D721Med (cell line): ENCODE results near the gene CTNNA2.

Source experiments
- DNase-seq: peaks from one replicate; pipeline ENCODE4 v3.0.0; 2011; ENCODE audit warnings: low spot score; ENCODE audit not compliant: insufficient read length
- FAIRE-seq: peaks from 2 replicates; lab custom pipeline; 2011; peaks lifted over from hg19 to GRCh38; lab: Jason Lieb, UNC
- TF ChIP-seq, protein P1 (sequence below): IDR thresholded peaks from 2 replicates; pipeline ENCODE4 v1.5.1; 2012; ENCODE audit warnings: mild to moderate bottlenecking, control low read depth; ENCODE audit not compliant: insufficient read depth; ENCODE audit errors: missing control alignments

Gene CTNNA2

DNA sequence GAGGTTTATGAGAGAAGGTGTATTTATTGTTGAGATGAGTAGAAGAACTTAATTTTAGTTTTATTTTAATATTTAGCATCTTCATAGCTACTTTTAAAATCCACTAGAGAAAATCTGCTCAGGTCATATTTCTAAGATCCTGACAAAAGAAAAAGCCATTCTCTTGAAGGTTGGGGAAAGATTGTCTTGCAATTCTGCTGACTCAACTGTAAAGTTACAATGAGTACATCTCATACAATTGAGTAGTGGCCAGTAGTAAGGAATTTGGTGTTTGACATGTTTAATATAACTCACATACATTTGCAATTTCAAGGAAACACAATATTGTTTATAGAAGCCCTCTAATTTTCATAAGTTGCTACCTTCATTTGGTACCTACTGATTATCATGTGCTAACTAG, 447.2 kb downstream of the CTNNA2 start:
- FAIRE-seq, result no peak
- TF ChIP-seq, protein P1, sequence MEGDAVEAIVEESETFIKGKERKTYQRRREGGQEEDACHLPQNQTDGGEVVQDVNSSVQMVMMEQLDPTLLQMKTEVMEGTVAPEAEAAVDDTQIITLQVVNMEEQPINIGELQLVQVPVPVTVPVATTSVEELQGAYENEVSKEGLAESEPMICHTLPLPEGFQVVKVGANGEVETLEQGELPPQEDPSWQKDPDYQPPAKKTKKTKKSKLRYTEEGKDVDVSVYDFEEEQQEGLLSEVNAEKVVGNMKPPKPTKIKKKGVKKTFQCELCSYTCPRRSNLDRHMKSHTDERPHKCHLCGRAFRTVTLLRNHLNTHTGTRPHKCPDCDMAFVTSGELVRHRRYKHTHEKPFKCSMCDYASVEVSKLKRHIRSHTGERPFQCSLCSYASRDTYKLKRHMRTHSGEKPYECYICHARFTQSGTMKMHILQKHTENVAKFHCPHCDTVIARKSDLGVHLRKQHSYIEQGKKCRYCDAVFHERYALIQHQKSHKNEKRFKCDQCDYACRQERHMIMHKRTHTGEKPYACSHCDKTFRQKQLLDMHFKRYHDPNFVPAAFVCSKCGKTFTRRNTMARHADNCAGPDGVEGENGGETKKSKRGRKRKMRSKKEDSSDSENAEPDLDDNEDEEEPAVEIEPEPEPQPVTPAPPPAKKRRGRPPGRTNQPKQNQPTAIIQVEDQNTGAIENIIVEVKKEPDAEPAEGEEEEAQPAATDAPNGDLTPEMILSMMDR, result no peak
- no peak for DNase-seq

DNA sequence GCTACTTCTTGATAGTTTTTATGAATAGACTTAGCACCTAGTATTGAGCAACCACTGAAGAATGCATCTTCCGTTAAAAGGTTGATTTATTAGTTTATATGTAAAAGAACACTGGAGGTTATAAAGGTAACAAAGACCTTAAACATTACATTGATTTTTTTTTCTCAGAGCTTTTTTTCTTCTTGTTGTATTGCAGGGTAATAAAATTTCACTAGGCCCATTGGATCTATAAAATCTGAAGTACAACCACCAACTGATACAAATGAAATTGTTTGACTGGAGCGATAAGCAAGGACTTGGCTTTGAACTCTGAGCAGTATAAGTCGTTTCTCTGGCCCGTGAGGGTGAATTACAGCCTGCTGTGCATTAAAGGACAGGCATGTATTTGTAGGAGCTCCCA, 447.7 kb downstream of the CTNNA2 start:
- FAIRE-seq, result no peak
- DNase-seq, result no peak
- TF ChIP-seq, protein P1, result no peak

DNA sequence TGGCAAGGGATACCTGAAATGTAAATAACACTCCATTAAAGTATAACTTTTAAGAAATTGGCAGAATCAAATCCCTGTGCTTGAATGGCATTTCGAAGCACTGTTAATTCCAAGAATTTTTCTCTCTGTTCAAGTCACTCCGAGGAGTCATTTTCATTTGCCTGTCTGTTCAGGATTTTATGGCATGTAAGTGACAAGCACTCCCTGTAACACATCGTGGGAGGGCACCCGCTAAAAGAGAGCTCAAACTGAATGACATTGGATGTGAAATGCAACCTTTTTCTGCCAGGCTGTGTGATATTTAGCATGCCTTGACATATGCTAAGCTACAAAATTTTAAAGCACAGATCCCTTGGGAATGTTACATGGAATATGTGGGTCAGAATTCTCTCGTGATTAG, 452.1 kb downstream of the CTNNA2 start:
- DNase-seq (no peak), FAIRE-seq (no peak)
- TF ChIP-seq, protein P1, result no peak

DNA sequence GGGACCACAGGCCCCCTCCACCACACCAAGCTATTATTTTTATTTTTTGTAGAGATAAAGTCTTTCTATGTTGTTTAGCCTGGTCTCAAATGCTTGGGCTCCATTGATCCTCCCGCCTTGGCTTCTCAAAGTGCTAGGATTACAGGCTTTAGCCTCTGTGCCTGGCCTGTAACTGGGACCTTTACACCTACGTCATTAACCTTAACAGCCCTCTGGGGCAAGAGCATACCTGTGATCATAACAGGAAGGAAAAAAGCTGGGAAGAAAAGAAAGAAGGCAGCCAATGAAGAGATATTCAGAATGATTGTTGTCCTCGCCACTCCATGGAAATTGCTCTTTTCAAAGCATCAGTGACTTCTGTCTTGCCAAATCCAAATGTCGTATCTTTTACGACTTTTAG, 453.5 kb downstream of the CTNNA2 start:
- FAIRE-seq (no peak), DNase-seq (no peak)

DNA sequence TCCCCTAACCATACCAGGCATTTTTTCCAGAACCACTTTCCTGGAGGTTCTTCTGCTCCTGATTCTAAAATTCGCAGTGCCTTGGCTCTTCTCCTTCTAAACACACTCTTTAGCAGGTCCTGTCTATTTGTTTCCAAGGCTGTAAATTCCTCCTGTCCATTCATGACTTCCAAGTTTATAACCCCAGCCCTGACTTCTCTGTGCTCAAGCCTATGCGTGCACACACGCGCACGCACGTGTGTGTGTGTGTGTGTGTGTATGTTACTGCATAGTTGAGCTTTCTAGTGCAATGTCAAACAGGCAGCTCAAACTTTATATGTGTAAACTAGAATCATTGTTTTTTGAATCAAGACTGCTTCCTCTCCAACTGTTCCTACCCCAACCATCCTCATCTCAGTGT, 454.0 kb downstream of the CTNNA2 start:
- no peak for DNase-seq
- no peak for FAIRE-seq
- TF ChIP-seq, protein P1, result no peak

More for the DNA sequence above, 453.5 kb downstream of the CTNNA2 start:
- TF ChIP-seq, protein P1, result no peak

DNA sequence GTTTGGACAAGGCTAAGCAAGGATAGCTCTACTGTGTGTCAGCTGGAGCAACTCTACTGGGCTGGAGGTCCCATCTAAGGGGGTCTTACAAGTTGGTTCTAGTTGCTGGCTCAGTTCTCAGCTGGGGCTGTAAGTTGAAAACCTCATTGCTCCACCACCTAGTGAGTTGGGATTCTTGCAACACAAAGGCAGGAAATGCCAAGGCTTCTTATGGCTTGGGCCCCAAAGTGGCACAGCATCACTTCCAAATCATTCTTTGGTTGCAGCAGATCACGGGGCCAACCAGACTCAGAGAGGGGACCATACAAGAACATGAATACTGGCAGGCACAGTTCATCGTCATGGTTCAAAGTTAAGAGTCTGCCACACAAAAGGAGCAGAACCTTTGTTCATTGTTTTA, 459.0 kb downstream of the CTNNA2 start:
- no peak for FAIRE-seq
- no peak for DNase-seq
- TF ChIP-seq, protein P1, result no peak

DNA sequence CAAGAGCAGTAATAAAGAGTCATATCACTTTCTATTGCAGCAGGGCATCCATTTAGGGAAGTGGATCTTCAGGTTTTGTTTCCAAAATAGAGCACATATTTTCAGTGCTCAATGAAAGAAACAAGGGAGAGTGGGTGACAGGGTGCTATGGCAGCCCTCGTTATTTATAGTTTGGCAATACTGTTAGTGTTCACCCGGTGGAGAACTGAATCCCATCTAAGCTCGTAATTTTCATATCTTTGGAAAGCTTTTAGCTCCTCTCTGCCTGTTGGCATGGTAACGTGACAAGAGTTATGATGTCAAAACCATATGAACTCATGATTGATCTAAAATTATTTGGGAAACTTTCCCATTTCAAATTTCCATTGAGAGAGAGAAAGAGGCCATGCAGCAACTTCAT, 459.8 kb downstream of the CTNNA2 start:
- DNase-seq, result no peak
- no peak for FAIRE-seq
- TF ChIP-seq, protein P1, result no peak
